GM12873 (cell line): ENCODE data around the gene STK16.

Experiments
- CTCF ChIP-seq: IDR thresholded peaks from 2 replicates; pipeline ENCODE4 v1.5.1; 2012; ENCODE audit warnings: low read depth, mild to moderate bottlenecking, moderate library complexity, low read length, control low read depth; ENCODE audit not compliant: insufficient read depth; ENCODE audit errors: missing control alignments

The STK16 gene

GRCh38 chr2:219245899-219246230, 586 bp downstream of the STK16 start:
- no peak for TF ChIP-seq CTCF

GRCh38 chr2:219246559-219246958, 1.3 kb downstream of the STK16 start:
- TF ChIP-seq CTCF, result no peak

- TF ChIP-seq CTCF, result no peak
These were observed 2.7 kb downstream of the STK16 start for GRCh38 chr2:219247678-219248642.

GRCh38 chr2:219248845-219249202, 3.5 kb downstream of the STK16 start:
- no peak for TF ChIP-seq CTCF

- no peak for TF ChIP-seq CTCF
These were observed 4.1 kb downstream of the STK16 start for GRCh38 chr2:219249203-219249980.

GRCh38 chr2:219250049-219250781, 4.9 kb downstream of the STK16 start:
- no peak for TF ChIP-seq CTCF

- no peak for TF ChIP-seq CTCF
These were observed 6.4 kb downstream of the STK16 start for GRCh38 chr2:219251656-219252055.
